Measurements from ENCODE around the gene UTP3.

DNA sequence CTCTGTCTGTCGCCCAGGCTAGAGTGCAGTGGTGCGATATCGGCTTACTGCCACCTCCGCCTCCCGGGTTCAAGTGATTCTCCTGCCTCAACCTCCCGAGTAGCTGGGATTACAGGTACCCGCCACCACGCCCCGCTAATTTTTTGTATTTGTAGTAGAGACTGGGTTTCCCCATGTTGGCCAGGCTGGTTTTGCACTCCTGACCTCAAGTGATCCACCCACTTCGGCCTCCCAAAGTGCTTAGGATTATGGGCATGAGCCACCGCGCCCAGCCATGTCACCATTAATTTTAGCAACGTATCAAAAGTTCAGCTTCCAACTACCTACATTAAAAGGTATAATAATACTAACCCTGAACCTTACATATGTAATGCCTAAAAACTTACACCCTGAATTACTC lies 940 bp upstream of the UTP3 start:
- TF ChIP-seq, protein P1, sequence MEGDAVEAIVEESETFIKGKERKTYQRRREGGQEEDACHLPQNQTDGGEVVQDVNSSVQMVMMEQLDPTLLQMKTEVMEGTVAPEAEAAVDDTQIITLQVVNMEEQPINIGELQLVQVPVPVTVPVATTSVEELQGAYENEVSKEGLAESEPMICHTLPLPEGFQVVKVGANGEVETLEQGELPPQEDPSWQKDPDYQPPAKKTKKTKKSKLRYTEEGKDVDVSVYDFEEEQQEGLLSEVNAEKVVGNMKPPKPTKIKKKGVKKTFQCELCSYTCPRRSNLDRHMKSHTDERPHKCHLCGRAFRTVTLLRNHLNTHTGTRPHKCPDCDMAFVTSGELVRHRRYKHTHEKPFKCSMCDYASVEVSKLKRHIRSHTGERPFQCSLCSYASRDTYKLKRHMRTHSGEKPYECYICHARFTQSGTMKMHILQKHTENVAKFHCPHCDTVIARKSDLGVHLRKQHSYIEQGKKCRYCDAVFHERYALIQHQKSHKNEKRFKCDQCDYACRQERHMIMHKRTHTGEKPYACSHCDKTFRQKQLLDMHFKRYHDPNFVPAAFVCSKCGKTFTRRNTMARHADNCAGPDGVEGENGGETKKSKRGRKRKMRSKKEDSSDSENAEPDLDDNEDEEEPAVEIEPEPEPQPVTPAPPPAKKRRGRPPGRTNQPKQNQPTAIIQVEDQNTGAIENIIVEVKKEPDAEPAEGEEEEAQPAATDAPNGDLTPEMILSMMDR (IDR thresholded peaks at IDR 0.05), result no peak
- TF ChIP-seq POLR2A (IDR thresholded peaks at IDR 0.05), result no peak

Measured in ovary (tissue), 3 donors.